HUES6 (cell line): Measurements from ENCODE around the gene RNF224.

Experiments used
- H3K27ac ChIP-seq: 2 replicates; pipeline ENCODE4 v1.7.0; 2013; ENCODE audit warnings: low read depth, mild to moderate bottlenecking, low read length, inconsistent platforms
- H3K27me3 ChIP-seq: 2 replicates; pipeline ENCODE4 v1.6.1; 2013; ENCODE audit warnings: low read length; ENCODE audit not compliant: control insufficient read depth, insufficient read depth
- H3K36me3 ChIP-seq: 2 replicates; pipeline ENCODE4 v1.6.1; 2013; ENCODE audit warnings: low read length; ENCODE audit not compliant: control insufficient read depth, insufficient read depth
- H3K4me1 ChIP-seq: 2 replicates; pipeline ENCODE4 v1.6.1; 2013; ENCODE audit warnings: low read length; ENCODE audit not compliant: control insufficient read depth, insufficient read depth
- H3K4me3 ChIP-seq: 2 replicates; pipeline ENCODE4 v1.5.1; 2013; ENCODE audit warnings: low read depth, low read length
- H3K9ac ChIP-seq: one replicate; pipeline ENCODE4 v1.6.1; 2013; ENCODE audit warnings: mild to moderate bottlenecking, low read length
- H3K9me3 ChIP-seq: 2 replicates; pipeline ENCODE4 v1.6.1; 2013; ENCODE audit warnings: low read depth, low read length; ENCODE audit not compliant: control insufficient read depth, insufficient read depth

The RNF224 gene

DNA sequence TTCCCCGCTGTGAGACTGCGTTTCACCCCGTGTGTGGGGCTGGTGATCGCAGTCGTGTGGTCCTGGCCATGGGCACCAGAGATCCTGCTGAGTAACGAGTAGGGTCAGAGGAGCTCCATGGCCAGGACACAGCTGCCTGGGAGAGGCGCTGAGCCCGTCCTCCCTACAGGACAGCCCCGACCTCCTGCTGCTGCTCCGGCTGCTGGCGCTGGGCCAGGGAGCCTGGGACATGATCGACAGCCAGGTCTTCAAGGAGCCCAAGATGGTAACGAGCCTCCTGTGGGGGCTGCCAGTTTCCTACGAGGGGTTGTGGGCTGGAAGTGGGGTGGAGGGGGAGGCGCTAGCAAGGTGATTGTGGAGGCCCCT, 38.8 kb downstream of the RNF224 start:
- Histone ChIP-seq H3K4me1 (no peaks in the 10 kb centered on the region), H3K9me3 (no peaks in the 10 kb centered on the region), H3K27me3 (no peaks in the 10 kb centered on the region), H3K27ac (no peak overlapping the region), H3K4me3 (no peak overlapping the region), H3K36me3 (peaks cover 69% of the 10 kb centered on the region), H3K9ac (no peak overlapping the region)

DNA sequence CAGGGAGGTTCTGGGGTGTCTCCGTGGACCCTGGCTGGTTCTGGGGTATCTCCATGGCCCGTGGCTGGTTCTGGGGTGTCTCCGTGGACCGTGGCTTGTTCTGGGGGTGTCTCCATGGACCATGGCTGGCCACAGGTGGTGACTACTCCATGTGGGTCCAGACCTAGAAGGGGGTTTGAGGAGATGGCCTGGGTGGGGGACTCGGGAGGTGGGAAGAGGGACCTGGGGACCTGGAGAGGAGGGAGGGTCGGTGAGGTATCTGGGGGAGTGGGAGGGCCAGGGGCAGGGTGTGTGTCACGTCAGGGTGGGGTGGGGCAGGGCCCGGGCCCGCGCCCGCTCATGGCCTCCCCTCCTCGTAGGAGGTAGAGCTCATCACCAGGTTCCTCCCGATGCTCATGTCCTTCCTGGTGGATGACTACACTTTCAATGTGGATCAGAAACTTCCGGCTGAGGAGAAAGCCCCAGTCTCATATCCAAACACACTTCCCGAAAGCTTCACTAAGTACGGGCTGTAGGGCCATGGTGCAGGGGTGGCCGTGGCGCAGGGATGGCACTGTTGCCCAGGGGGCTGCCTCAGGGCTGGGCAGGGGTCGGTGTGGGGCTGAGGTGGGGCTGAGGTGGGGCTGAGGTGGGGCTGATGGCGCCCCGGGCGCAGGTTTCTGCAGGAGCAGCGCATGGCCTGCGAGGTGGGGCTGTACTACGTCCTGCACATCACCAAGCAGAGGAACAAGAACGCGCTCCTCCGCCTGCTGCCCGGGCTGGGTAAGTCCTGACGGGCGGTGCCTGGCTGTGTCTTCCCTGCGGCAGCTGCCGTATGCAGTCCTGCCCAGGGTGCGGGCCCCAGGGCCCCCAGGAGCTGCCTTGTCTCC, 39.5 kb downstream of the RNF224 start:
- H3K9me3 ChIP-seq = no peaks in the 10 kb centered on the region
- no peak overlapping the region for H3K27ac ChIP-seq
- H3K36me3 ChIP-seq = peaks cover 72% of the 10 kb centered on the region
- no peaks in the 10 kb centered on the region for H3K27me3 ChIP-seq
- no peaks in the 10 kb centered on the region for H3K4me1 ChIP-seq
- H3K4me3 ChIP-seq = no peak overlapping the region
- no peak overlapping the region for H3K9ac ChIP-seq

DNA sequence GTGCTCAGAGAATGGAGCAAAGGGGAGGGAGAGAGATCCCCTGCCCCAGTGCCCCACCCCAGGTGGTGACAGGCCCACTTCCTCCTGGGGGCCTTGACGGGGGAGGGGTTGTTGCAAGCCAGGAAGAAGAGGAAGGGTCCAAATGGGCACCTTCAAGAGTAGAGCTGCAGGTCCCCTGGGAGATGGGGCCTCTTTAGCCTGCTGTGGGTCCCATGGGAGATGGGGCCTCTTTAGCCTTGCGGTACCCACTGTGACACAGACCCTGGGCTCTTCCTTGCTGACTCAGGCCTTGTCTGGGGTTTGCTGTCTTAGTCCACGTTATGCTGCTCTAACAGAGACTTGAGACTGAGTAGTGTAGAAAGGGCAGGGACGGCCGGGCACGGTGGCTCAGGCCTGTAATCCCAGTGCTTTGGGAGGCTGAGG, 40.6 kb downstream of the RNF224 start:
- H3K27ac ChIP-seq = no peak overlapping the region
- H3K9ac ChIP-seq = no peak overlapping the region
- no peaks in the 10 kb centered on the region for H3K4me1 ChIP-seq
- H3K9me3 ChIP-seq = no peaks in the 10 kb centered on the region
- H3K4me3 ChIP-seq = no peak overlapping the region
- H3K27me3 ChIP-seq = no peaks in the 10 kb centered on the region
- peaks cover 78% of the 10 kb centered on the region for H3K36me3 ChIP-seq

DNA sequence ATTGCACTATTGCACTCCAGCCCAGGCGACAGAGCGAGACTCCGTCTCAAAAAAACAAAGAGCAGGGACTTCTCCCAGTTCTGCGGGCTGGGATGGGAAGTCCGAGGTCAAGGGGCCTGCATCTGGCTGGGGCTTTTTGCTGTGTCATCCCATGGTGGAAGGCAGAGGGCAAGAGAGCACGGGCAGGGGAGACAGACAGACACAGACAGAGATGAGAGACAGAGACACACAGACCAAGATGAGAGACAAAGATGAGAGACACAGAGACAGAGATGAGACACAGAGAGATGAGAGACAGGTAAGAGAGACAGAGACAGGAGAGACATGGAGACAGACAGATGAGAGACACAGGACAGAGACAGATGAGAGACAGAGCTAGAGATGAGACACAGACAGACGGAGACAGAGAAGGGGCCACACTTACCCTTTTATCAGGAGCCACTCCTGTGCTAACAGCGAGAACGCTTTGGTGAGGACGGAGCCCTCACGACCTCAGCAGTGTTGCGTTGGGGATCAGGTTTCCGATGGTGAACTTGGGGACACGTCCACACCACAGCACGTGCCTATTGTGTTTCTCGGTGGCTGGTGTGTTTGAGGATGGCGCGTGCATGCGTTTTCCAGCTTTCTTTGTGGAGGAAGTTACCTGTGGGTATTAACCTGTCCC, 41.4 kb downstream of the RNF224 start:
- Histone ChIP-seq H3K27ac (no peak overlapping the region), H3K27me3 (no peaks in the 10 kb centered on the region), H3K4me3 (no peak overlapping the region), H3K4me1 (peaks cover 3% of the 10 kb centered on the region; the same call in 1 of the 2 replicates), H3K9me3 (no peaks in the 10 kb centered on the region), H3K9ac (no peak overlapping the region), H3K36me3 (peaks cover 77% of the 10 kb centered on the region)

DNA sequence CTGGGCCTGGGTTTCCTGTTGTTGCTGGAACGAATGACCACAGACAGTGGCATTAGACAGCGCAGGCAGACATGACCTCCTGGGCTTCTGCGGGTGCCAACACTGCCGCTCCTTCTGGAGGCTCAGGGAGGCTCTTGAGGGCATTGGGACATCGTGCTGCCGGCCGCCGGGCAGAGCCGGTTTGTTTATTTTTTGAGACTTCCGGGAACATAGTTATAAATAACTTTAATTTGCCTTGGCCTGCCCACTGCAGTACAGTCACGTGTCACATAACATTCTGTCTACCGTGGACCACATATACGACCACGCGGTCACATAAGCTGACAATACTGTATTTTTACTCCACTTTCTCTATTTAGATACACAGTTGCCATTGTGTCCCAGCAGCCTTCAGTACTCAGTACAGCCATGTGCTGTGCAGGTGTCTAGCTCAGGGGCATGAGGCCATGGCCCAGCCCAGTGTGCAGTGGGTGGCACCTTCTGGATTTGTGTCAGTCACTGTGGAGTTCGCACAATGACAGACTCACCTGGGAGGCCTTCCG, 42.0 kb downstream of the RNF224 start:
- Histone ChIP-seq H3K9ac (no peak overlapping the region), H3K4me1 (peaks cover 3% of the 10 kb centered on the region; the same call in 1 of the 2 replicates), H3K27me3 (no peaks in the 10 kb centered on the region), H3K9me3 (no peaks in the 10 kb centered on the region), H3K4me3 (no peak overlapping the region), H3K36me3 (peaks cover 75% of the 10 kb centered on the region), H3K27ac (no peak overlapping the region)

DNA sequence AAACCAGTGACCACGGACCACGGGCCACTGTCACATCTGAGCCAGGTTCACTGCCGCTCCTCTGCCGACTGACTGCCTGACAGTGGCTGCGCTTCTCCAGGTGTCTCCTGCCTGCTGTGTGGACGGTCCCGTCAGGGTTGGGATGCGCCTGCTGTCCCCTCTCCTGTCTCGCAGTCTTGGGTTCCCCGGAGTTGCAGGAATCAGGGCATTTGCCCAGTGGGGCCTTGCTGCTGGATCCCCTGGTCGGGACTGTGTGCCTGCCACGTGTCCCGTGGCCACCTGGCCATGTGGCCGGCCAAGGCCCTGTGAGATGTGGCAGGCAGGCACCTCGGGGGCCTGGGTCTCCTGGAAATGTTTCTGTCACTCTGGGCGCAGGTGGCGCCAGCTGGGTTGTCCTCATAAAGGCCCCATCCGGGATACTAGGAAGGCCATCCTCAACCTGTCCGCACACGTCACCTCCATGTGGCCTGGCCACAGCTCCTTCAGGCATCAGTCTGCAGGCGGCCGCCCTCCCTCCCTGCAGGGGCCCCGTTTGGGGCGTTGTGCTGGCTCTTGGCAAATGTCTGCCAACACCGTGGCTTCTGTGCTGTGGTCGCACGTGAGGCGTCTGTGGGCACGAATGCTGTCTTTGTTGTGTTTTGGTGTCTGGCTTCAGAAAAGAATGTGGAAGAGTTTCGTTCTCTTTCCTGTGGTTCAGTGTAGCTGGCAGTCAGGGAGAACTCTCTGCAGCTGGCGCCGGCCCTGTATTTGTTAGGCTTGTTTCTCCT, 43.8 kb downstream of the RNF224 start:
- Histone ChIP-seq H3K9me3 (no peaks in the 10 kb centered on the region), H3K9ac (no peak overlapping the region), H3K4me3 (no peak overlapping the region), H3K27me3 (no peaks in the 10 kb centered on the region), H3K36me3 (peaks cover 61% of the 10 kb centered on the region), H3K27ac (no peak overlapping the region), H3K4me1 (peaks cover 16% of the 10 kb centered on the region; the same call in 1 of the 2 replicates)

DNA sequence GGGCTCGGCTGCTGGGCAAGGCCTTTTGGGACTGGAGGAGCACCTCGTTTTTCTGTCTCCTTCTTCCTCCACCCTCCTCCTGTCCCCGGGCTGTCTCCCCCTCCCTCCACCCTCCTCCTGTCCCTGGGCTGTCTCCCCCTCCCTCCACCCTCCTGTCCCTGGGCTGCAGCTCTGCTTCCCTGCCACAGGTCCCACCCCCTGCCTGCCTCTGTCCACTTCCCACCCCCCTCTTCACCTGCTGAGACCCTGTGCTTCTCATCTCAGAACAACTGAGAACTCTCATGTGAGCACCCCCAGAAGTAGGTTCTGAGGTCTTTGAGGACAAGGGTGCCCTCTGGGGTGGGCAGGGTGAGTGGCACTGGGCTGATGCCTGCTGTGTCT, 44.4 kb downstream of the RNF224 start:
- H3K4me1 ChIP-seq = peaks cover 21% of the 10 kb centered on the region
- H3K9ac ChIP-seq = no peak overlapping the region
- H3K4me3 ChIP-seq = no peak overlapping the region
- peaks cover 55% of the 10 kb centered on the region for H3K36me3 ChIP-seq
- H3K27me3 ChIP-seq = no peaks in the 10 kb centered on the region
- H3K27ac ChIP-seq = no peak overlapping the region
- H3K9me3 ChIP-seq = no peaks in the 10 kb centered on the region

DNA sequence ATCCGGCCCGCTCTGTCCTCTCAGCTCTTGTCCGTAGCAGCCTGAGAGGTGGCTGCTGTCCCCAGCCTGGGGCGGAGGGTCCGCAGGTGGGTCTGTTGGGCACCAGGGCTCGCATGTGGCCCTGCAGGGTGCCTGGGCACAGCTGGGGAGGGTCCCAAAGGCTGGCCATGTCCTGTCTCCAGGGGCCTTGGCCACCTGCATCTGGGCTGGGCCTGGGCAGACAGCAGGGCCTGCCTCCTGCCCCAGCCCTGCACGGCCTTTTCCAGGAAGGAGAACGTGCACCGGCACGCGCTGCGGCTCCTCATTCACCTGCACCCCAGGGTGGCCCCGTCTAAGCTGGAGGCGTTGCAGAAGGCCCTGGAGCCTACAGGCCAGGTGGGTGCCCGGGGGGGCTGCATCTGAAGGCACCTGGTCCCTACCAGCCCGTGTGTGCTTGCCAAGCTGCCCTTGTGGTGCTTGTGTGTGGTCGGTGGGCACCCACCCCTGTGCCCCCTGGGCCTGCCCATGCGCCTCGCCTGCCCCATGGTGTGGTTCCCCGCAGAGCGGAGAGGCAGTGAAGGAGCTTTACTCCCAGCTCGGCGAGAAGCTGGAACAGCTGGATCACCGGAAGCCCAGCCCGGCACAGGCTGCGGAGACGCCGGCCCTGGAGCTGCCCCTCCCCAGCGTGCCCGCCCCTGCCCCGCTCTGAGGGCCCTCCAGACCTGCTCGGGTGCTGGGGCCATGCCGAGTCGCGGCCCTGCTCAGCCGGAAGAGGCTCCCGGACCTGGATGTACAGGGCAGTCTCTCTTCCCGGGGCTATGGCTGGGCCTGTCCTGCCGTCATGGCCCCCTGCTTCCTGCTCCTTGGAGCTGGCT, 45.2 kb downstream of the RNF224 start:
- Histone ChIP-seq H3K9me3 (no peaks in the 10 kb centered on the region), H3K36me3 (peaks cover 48% of the 10 kb centered on the region), H3K27me3 (no peaks in the 10 kb centered on the region), H3K4me3 (no peak overlapping the region), H3K9ac (no peak overlapping the region), H3K4me1 (peaks cover 29% of the 10 kb centered on the region), H3K27ac (no peak overlapping the region; the same call in 1 of the 2 replicates)

DNA sequence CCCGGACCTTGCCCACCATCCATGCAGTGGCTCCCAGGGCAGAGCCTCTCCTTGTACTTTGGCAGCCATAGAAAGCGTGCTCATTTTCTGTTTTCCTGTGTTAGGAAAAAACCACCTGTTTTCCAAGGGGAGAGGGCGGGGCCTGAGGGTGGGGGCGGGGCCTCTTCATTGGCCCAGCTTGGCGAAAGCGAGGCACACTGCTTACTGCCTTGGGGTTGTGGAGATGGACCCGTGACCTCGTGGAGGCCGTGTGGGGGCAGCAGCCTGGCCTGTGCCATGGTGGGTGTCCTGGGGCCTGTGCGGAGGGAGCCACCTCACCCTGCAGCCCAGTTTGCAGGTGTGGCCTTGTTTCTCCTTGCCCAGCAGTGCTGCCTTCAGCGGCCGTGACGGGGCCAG, 45.8 kb downstream of the RNF224 start:
- no peak overlapping the region for H3K4me3 ChIP-seq
- peaks cover 35% of the 10 kb centered on the region for H3K4me1 ChIP-seq
- H3K27ac ChIP-seq = no peak overlapping the region
- no peaks in the 10 kb centered on the region for H3K9me3 ChIP-seq
- no peak overlapping the region for H3K9ac ChIP-seq
- H3K36me3 ChIP-seq = peaks cover 42% of the 10 kb centered on the region
- H3K27me3 ChIP-seq = no peaks in the 10 kb centered on the region

DNA sequence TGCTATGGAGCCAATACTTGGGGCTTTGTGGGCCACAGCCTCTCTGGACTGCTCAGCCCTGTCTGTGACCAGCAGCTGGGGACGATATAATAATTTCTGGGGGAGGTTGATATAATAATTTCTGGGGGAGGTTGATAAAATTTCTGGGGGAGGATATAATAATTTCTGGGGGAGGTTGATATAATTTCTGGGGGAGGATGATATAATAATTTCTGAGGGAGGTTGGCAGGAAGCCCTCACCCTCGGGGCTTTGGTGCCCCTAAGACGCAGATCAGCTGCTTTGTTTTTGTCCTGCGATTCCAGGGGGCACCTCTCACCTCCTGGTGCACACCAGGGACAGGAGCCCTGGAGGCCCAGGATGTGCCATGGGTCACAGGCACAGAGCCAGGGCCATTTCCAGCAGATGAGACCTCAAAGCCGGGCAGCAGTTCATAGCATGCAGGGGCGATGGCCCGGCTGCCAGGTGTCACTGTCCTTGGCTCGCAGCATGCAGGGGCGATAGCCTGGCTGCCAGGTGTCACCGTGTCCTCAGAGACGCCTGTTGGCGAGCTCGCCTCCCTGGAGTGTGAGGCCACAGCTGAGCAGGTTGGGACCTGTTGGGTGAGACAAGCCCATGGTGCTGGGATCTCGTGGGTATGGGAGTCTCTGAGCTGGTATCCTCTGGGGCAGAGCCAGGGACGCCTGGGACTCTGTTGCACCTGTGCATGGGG, 46.5 kb downstream of the RNF224 start:
- Histone ChIP-seq H3K27ac (no peak overlapping the region), H3K4me3 (no peak overlapping the region), H3K9me3 (no peaks in the 10 kb centered on the region), H3K4me1 (peaks cover 35% of the 10 kb centered on the region), H3K9ac (no peak overlapping the region), H3K36me3 (peaks cover 36% of the 10 kb centered on the region), H3K27me3 (no peaks in the 10 kb centered on the region)
